NK-92 treated with Interleukin-12 subunit alpha and Interleukin-12 subunit beta, amount 100 ng/mL, for 24 hours (cell line): ENCODE results near the gene BEND4.
"Not testable (repeated sequence)": the region's sequence is repeated elsewhere in the genome, so short reads cannot be mapped to it uniquely, and the experiment has no call there.

Experiments used
- DNase-seq: peaks from one replicate; lab custom pipeline; 2025; lab: John Stamatoyannopoulos, UW

BEND4 gene

GRCh38 chr4:42152507-42153504 lies at the start of gene BEND4:
TSS of gene BEND4 (minus strand) at chr4:42152655. CDS start at chr4:42152143, 512 bp downstream.
- no peak for DNase-seq

GRCh38 chr4:42197341-42197740 lies 44.9 kb upstream of the BEND4 start:
- no peak for DNase-seq

GRCh38 chr4:42172921-42173320 lies 20.5 kb upstream of the BEND4 start:
- DNase-seq: no peak

GRCh38 chr4:42172128-42172790 lies 19.8 kb upstream of the BEND4 start:
- DNase-seq: no peak

- DNase-seq: no peak
Observed at GRCh38 chr4:42167709-42168108, 15.3 kb upstream of the BEND4 start.

- not testable (repeated sequence) for DNase-seq
Observed at GRCh38 chr4:42166186-42166585, 13.7 kb upstream of the BEND4 start.

- DNase-seq: no peak
Observed at GRCh38 chr4:42159271-42160001, 7.0 kb upstream of the BEND4 start.

GRCh38 chr4:42151568-42152506 lies 618 bp downstream of the BEND4 start:
- DNase-seq: no peak

- DNase-seq: no peak
Observed at GRCh38 chr4:42150653-42151567, 1.5 kb downstream of the BEND4 start.

- DNase-seq: no peak
Observed at GRCh38 chr4:42149004-42149403, 3.5 kb downstream of the BEND4 start.

GRCh38 chr4:42148425-42148824 lies 4.0 kb downstream of the BEND4 start:
- no peak for DNase-seq

GRCh38 chr4:42144028-42144427 lies 8.4 kb downstream of the BEND4 start:
- no peak for DNase-seq

- no peak for DNase-seq
Observed at GRCh38 chr4:42142591-42142990, 9.9 kb downstream of the BEND4 start.

- no peak for DNase-seq
Observed at GRCh38 chr4:42136371-42136770, 16.1 kb downstream of the BEND4 start.

GRCh38 chr4:42133006-42133405 lies 19.4 kb downstream of the BEND4 start:
- DNase-seq: no peak

GRCh38 chr4:42132099-42132498 lies 20.4 kb downstream of the BEND4 start:
- DNase-seq: no peak

- DNase-seq: no peak
Observed at GRCh38 chr4:42123071-42123644, 29.3 kb downstream of the BEND4 start.

- no peak for DNase-seq
Observed at GRCh38 chr4:42122237-42122636, 30.2 kb downstream of the BEND4 start.

- DNase-seq: no peak
Observed at GRCh38 chr4:42119886-42120285, 32.6 kb downstream of the BEND4 start.

- no peak for DNase-seq
Observed at GRCh38 chr4:42112846-42113245, 39.6 kb downstream of the BEND4 start.
